GM18870 (cell line): ENCODE measurements around the gene CERS6.
"Not testable (repeated sequence)": the region's sequence is repeated elsewhere in the genome, so short reads cannot be mapped to it uniquely, and the experiment has no call there.

Experiments
- ATAC-seq: cut with Tn5 transposase; IDR thresholded peaks from one replicate; pipeline ENCODE4 v1.9.1; 2021; ENCODE audit warnings: moderate library complexity; ENCODE audit not compliant: unreplicated experiment

Gene CERS6

GRCh38 chr2:168495524-168495923, 39.5 kb downstream of the CERS6 start:
- peak; percentile 90 for ATAC-seq

- no peak for ATAC-seq
Measured at GRCh38 chr2:168496906-168497305, 40.8 kb downstream of the CERS6 start.

- ATAC-seq, result no peak
Measured at GRCh38 chr2:168499500-168499899, 43.4 kb downstream of the CERS6 start.

- ATAC-seq, result no peak
Measured at GRCh38 chr2:168500516-168500915, 44.4 kb downstream of the CERS6 start.

- no peak for ATAC-seq
Measured at GRCh38 chr2:168501466-168502065, 45.5 kb downstream of the CERS6 start.

- ATAC-seq, result not testable (repeated sequence)
Measured at GRCh38 chr2:168502852-168503251, 46.8 kb downstream of the CERS6 start.

GRCh38 chr2:168503901-168504300, 47.8 kb downstream of the CERS6 start:
- ATAC-seq, result no peak

- no peak for ATAC-seq
Measured at GRCh38 chr2:168504323-168504722, 48.3 kb downstream of the CERS6 start.

- no peak for ATAC-seq
Measured at GRCh38 chr2:168510125-168510756, 54.2 kb downstream of the CERS6 start.

GRCh38 chr2:168514692-168515091, 58.6 kb downstream of the CERS6 start:
- ATAC-seq, result peak; percentile 35

- no peak for ATAC-seq
Measured at GRCh38 chr2:168515502-168515901, 59.4 kb downstream of the CERS6 start.

- no peak for ATAC-seq
Measured at GRCh38 chr2:168517816-168518215, 61.7 kb downstream of the CERS6 start.

GRCh38 chr2:168518555-168519066, 62.5 kb downstream of the CERS6 start:
- ATAC-seq, result peak; percentile 44

GRCh38 chr2:168519534-168520308, 63.6 kb downstream of the CERS6 start:
- no peak for ATAC-seq

- ATAC-seq, result no peak
Measured at GRCh38 chr2:168521053-168521741, 65.1 kb downstream of the CERS6 start.

GRCh38 chr2:168522446-168522845, 66.4 kb downstream of the CERS6 start:
- no peak for ATAC-seq

GRCh38 chr2:168524005-168524404, 67.9 kb downstream of the CERS6 start:
- ATAC-seq, result no peak

- ATAC-seq, result no peak
Measured at GRCh38 chr2:168525020-168525419, 68.9 kb downstream of the CERS6 start.

- ATAC-seq, result no peak
Measured at GRCh38 chr2:168525716-168526446, 69.8 kb downstream of the CERS6 start.

- ATAC-seq, result no peak
Measured at GRCh38 chr2:168526641-168527040, 70.6 kb downstream of the CERS6 start.

GRCh38 chr2:168528016-168528415, 71.9 kb downstream of the CERS6 start:
- ATAC-seq, result no peak
